ENCODE results near the gene KREMEN2. TPM values are rescaled to one million over a fixed set of nuclear protein-coding genes. Genes with fewer than 3 reads are reported as not detected.

Gene KREMEN2
- 1 to 10 TPM; 1.9 to 3.8 (median 2.5) TPM for total RNA-seq

GRCh38 chr16:2963723-2964474, at the start of gene KREMEN2:
KREMEN2 (plus strand) TSS chr16:2964275; CDS start chr16:2964521, 246 bp downstream.
- intact Hi-C loops (cut with DNase I; ENCODE audit: low total_unique reads), result no loop called here
- WGBS, 2 donors, result 0% methylated on average over 38 to 47 of the region's 60 CpGs
- H3K4me3 ChIP-seq (ENCODE audit: low read depth, poor library complexity, severe bottlenecking), result no peak within 1 kb of the TSS
- no peak for TF ChIP-seq POLR2A (IDR thresholded peaks at IDR 0.05)
- no peak for TF ChIP-seq CTCF (IDR thresholded peaks at IDR 0.05)
- peak in 1 of 2 donors; percentile 87 for DNase-seq (ENCODE audit: low spot score in 2 of 2)

GRCh38 chr16:2915196-2915929, 48.7 kb upstream of the KREMEN2 start:
- intact Hi-C loops (cut with DNase I; ENCODE audit: low total_unique reads), result no loop called here
- H3K4me3 ChIP-seq (ENCODE audit: low read depth, poor library complexity, severe bottlenecking), result no peak overlapping the region
- 63 to 72% methylated on average over 13 of the region's 13 CpGs for WGBS, 2 donors
- no peak for DNase-seq (ENCODE audit: low spot score in 2 of 2)
- TF ChIP-seq CTCF (IDR thresholded peaks at IDR 0.05), result no peak

- peak; percentile 64 to 91 for DNase-seq (ENCODE audit: low spot score in 2 of 2)
- H3K4me3 ChIP-seq (ENCODE audit: low read depth, poor library complexity, severe bottlenecking), result no peak overlapping the region
- WGBS, 2 donors, result 7 to 8% methylated on average over 13 of the region's 13 CpGs
- peak in 1 of 3 donors; percentile 90 for TF ChIP-seq CTCF (IDR thresholded peaks at IDR 0.05)
- no peak for TF ChIP-seq POLR2A (IDR thresholded peaks at IDR 0.05)
- intact Hi-C loops (cut with DNase I; ENCODE audit: low total_unique reads), result loop anchor here (5.0 kb wide), 1 partner anchor 42 kb away; no protein-coding TSS in a partner anchor
Observed at GRCh38 chr16:2919511-2920255, 44.4 kb upstream of the KREMEN2 start.

- DNase-seq (ENCODE audit: low spot score in 2 of 2), result no peak
- H3K4me3 ChIP-seq (ENCODE audit: low read depth, poor library complexity, severe bottlenecking), result no peak overlapping the region
- WGBS, 2 donors, result 93 to 96% methylated on average over 14 of the region's 14 CpGs
- TF ChIP-seq POLR2A (IDR thresholded peaks at IDR 0.05) (no peak), CTCF (IDR thresholded peaks at IDR 0.05) (no peak)
- intact Hi-C loops (cut with DNase I; ENCODE audit: low total_unique reads), result loop anchor here (5.0 kb wide), 1 partner anchor 46 kb away; no protein-coding TSS in a partner anchor
Observed at GRCh38 chr16:2923481-2923880, 40.6 kb upstream of the KREMEN2 start.

GRCh38 chr16:2924901-2925755, 38.9 kb upstream of the KREMEN2 start:
- TF ChIP-seq CTCF (IDR thresholded peaks at IDR 0.05) (no peak), POLR2A (IDR thresholded peaks at IDR 0.05) (no peak)
- intact Hi-C loops (cut with DNase I; ENCODE audit: low total_unique reads), result loop anchor here (5.0 kb wide), 1 partner anchor 48 kb away; no protein-coding TSS in a partner anchor
- 53 to 64% methylated on average over 30 to 41 of the region's 42 CpGs for WGBS, 2 donors
- DNase-seq (ENCODE audit: low spot score in 2 of 2), result no peak
- H3K4me3 ChIP-seq (ENCODE audit: low read depth, poor library complexity, severe bottlenecking), result no peak overlapping the region
